Smooth muscle cell (in vitro differentiated cells): ENCODE results near the gene SPATA32. TPM values are rescaled to one million over a fixed set of nuclear protein-coding genes. Genes with fewer than 3 reads are reported as not detected.

ENCODE experiments used
- DNase-seq: peaks from one replicate; lab custom pipeline; 2025; ENCODE audit not compliant: unreplicated experiment; lab: John Stamatoyannopoulos, UW
- H2AFZ ChIP-seq: fragments of 200-600 bp; sonication (generic); 2 replicates; pipeline ENCODE4 v1.6.0; 2016; ENCODE audit warnings: antibody characterized with exemption, low read depth, mild to moderate bottlenecking
- H3F3A ChIP-seq: fragments of 200-600 bp; sonication (generic); 2 replicates; pipeline ENCODE4 v1.6.0; 2017; ENCODE audit warnings: antibody characterized with exemption, low read depth
- H3K27ac ChIP-seq: fragments of 200-600 bp; sonication (generic); 2 replicates; pipeline ENCODE4 v1.5.1; 2016; ENCODE audit warnings: low read depth, mild to moderate bottlenecking
- H3K27me3 ChIP-seq: fragments of 200-600 bp; sonication (generic); 2 replicates; pipeline ENCODE4 v1.6.1; 2016; ENCODE audit warnings: low read depth, mild to moderate bottlenecking
- H3K36me3 ChIP-seq: fragments of 200-600 bp; sonication (generic); 2 replicates; pipeline ENCODE4 v1.5.1; 2016; ENCODE audit warnings: low read depth
- H3K4me1 ChIP-seq: fragments of 200-600 bp; sonication (generic); 2 replicates; pipeline ENCODE4 v1.5.1; 2016; ENCODE audit warnings: low read depth
- H3K4me2 ChIP-seq: fragments of 200-600 bp; sonication (generic); 2 replicates; pipeline ENCODE4 v1.6.0; 2016; ENCODE audit warnings: mild to moderate bottlenecking
- H3K4me3 ChIP-seq: fragments of 200-600 bp; sonication (generic); 2 replicates; pipeline ENCODE4 v1.5.1; 2016; ENCODE audit warnings: mild to moderate bottlenecking
- H3K79me2 ChIP-seq: fragments of 200-600 bp; sonication (generic); 2 replicates; pipeline ENCODE4 v1.6.0; 2016; ENCODE audit warnings: low read depth, mild to moderate bottlenecking
- H3K9ac ChIP-seq: fragments of 200-600 bp; sonication (generic); 2 replicates; pipeline ENCODE4 v1.6.0; 2016; ENCODE audit warnings: low read depth
- H3K9me3 ChIP-seq: fragments of 200-600 bp; sonication (generic); replicated peaks from 2 replicates; pipeline ENCODE4 v1.5.1; 2016; ENCODE audit warnings: low read depth
- H4K20me1 ChIP-seq: fragments of 200-600 bp; sonication (generic); 2 replicates; pipeline ENCODE4 v1.6.0; 2016; ENCODE audit warnings: low read depth
- CTCF ChIP-seq: fragments of 200-600 bp; sonication (generic); IDR thresholded peaks from 2 replicates; pipeline ENCODE4 v1.5.1; 2017; ENCODE audit warnings: borderline replicate concordance, mild to moderate bottlenecking, antibody characterized with exemption; ENCODE audit not compliant: insufficient read depth, poor library complexity, severe bottlenecking
- WGBS: methylation state at CpG from one replicate; pipeline ENCODE4 v1.1.7; 2016; ENCODE audit warnings: low lambda C conversion rate; 5-methylcytosine and 5-hydroxymethylcytosine counted together
- polyA plus RNA-seq: library from polyadenylated mRNA; unstranded; fragments of >200 nt; fragmentation: Nextera tagmentation; extraction: Ambion mirVana; gene quantifications from 2 replicates; pipeline ENCODE4 v1.2.1, GENCODE V29; 2016
- total RNA-seq: library from RNA; depleted of rRNA; stranded (reverse); fragments of >200 nt; gene quantifications from 2 replicates; pipeline ENCODE4 v1.2.3, GENCODE V29; 2014

SPATA32 gene
- total and polyA plus RNA-seq, 2 experiments from 2014 or later = not detected

GRCh38 chr17:45289301-45290268, 27.7 kb upstream of the SPATA32 start:
- Histone ChIP-seq H3F3A (peaks cover 10% of the 10 kb centered on the region), H3K4me3 (no peak overlapping the region), H3K36me3 (no peaks in the 10 kb centered on the region), H2AFZ (no peak overlapping the region), H3K9me3 (no peaks in the 10 kb centered on the region), H3K9ac (no peak overlapping the region), H4K20me1 (peaks cover 42% of the 10 kb centered on the region), H3K27ac (no peak overlapping the region), H3K4me1 (peaks cover 10% of the 10 kb centered on the region), H3K79me2 (peaks cover 3% of the 10 kb centered on the region), H3K4me2 (no peak overlapping the region), H3K27me3 (no peaks in the 10 kb centered on the region)
- no peak for DNase-seq
- 93% methylated on average over 15 of the region's 15 CpGs for WGBS
- TF ChIP-seq CTCF = no peak

- Histone ChIP-seq H3K27me3 (no peaks in the 10 kb centered on the region), H3K4me2 (no peak overlapping the region), H3F3A (peaks cover 3% of the 10 kb centered on the region), H3K4me1 (peaks cover 3% of the 10 kb centered on the region), H3K9ac (no peak overlapping the region), H3K79me2 (peaks cover 3% of the 10 kb centered on the region), H3K4me3 (no peak overlapping the region), H4K20me1 (peaks cover 35% of the 10 kb centered on the region), H2AFZ (no peak overlapping the region), H3K9me3 (no peaks in the 10 kb centered on the region), H3K27ac (no peak overlapping the region), H3K36me3 (no peaks in the 10 kb centered on the region)
- no peak for DNase-seq
- WGBS = 92% methylated on average over 10 of the region's 10 CpGs
- TF ChIP-seq CTCF = no peak
Observed at GRCh38 chr17:45288825-45289224, 26.9 kb upstream of the SPATA32 start.

- H3K27ac ChIP-seq = no peak overlapping the region
- H2AFZ ChIP-seq = no peak overlapping the region
- TF ChIP-seq CTCF = no peak
- no peaks in the 10 kb centered on the region for H3K9me3 ChIP-seq
- no peak for DNase-seq
- H3K36me3 ChIP-seq = no peaks in the 10 kb centered on the region
- 74% methylated on average over 10 of the region's 10 CpGs for WGBS
- no peaks in the 10 kb centered on the region for H3F3A ChIP-seq
- no peak overlapping the region for H3K4me3 ChIP-seq
- H4K20me1 ChIP-seq = peaks cover 26% of the 10 kb centered on the region
- H3K4me2 ChIP-seq = no peak overlapping the region
- H3K27me3 ChIP-seq = no peaks in the 10 kb centered on the region
- H3K9ac ChIP-seq = no peak overlapping the region
- peaks cover 3% of the 10 kb centered on the region for H3K79me2 ChIP-seq
- no peaks in the 10 kb centered on the region for H3K4me1 ChIP-seq
Observed at GRCh38 chr17:45287526-45288500, 25.9 kb upstream of the SPATA32 start.
